AG20443 (cell line): Measurements from ENCODE around the gene ERBB3.
"Not testable (repeated sequence)": the region's sequence is repeated elsewhere in the genome, so short reads cannot be mapped to it uniquely, and the experiment has no call there.

Source experiments
- DNase-seq: peaks from one replicate; pipeline ENCODE4 v3.0.0; 2012; ENCODE audit warnings: low spot score, mixed read lengths

The ERBB3 gene

DNA sequence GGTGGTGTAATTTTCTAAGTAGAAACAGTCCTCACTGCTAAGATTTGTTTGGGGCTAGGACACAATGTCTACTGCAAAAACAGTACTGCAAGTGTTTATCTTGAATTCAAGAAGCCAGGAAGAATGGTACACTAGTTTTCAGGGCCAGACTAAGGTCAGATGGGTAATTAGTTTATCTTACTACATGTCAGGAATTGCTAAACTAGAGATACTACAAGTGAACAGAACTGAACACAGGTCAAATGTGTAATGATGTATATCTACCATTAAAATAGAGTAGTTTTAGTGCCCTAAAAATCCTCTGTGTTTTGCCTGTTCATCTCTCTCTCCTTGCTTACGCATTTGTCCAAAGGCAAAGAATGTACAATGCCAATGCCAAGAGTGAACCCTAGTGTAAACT lies 34.1 kb downstream of the ERBB3 start:
- no peak for DNase-seq

DNA sequence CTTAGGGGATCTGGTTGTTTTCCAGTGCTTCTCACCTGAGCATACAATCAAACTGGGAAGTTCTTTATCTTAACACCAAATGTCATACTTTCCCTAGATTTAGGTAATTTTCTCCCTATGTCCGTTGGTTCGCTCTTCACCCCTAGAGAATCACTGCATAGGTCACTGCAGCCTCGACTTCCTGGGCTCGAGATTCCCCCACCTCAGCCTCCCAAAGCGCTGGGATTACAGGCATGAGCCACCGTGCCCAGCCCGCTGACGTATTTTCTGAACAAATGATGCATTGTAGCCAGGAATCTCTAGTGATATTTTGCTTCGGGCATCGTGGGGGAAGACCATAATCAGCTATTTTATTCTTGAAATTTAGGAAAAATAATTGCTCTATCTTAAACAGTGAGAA lies 35.4 kb downstream of the ERBB3 start:
- DNase-seq: no peak

DNA sequence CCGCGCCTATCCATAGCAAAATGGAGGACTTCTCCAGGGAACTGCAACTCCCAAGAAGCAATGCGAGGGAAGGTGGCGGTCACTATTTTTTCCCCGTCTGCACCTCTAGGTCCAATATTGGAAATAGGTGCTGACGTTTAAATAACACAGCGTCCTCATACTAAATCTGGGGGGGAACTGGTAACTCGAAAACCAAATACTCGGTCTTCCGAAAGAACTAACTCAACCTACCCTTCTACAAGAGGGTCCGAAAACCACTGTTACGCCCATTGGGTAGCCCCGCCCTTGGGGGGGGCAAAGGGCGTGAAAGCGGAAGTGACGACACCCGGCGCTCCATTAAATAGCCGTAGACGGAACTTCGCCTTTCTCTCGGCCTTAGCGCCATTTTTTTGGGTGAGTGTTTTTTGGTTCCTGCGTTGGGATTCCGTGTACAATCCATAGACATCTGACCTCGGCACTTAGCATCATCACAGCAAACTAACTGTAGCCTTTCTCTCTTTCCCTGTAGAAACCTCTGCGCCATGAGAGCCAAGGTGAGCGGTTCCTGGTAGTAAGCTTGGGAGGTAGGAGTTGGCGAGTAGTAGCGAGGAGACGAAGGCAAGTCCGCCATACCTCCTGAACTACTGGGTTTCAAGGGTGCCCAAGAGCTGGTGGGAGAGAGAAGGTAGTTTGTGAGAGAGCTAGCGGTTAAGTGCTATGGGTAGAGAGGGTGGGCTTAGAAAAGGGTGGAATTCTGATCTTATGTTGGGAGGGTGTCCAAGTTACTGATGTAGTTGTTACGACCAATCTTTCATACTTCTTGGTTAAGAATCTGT lies 36.5 kb downstream of the ERBB3 start, which contains the start of gene RPL41:
Gene RPL41, plus strand, starts transcription at position 367 of the 815 bp plus-strand sequence.
- peak; percentile 89 for DNase-seq

DNA sequence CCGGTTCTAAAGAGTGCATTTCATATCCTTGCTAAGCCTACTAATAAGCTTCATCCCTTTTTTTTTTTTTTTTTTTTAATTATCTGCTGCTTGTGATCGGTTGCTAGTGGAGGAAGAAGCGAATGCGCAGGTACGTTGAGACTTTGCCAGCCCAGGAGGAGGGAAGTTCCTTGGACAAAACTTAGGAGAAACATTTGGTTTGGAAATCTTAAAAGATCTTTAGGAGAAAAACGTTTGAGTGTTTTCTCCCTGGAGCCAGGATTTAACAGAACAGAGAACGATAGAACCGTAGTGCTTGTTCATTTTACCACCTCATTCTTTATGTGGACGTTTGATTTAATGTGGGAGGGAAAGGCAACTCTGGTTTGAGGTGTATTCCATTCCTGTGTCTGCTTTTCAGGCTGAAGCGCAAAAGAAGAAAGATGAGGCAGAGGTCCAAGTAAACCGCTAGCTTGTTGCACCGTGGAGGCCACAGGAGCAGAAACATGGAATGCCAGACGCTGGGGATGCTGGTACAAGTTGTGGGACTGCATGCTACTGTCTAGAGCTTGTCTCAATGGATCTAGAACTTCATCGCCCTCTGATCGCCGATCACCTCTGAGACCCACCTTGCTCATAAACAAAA lies 37.2 kb downstream of the ERBB3 start:
- not testable (repeated sequence) for DNase-seq

DNA sequence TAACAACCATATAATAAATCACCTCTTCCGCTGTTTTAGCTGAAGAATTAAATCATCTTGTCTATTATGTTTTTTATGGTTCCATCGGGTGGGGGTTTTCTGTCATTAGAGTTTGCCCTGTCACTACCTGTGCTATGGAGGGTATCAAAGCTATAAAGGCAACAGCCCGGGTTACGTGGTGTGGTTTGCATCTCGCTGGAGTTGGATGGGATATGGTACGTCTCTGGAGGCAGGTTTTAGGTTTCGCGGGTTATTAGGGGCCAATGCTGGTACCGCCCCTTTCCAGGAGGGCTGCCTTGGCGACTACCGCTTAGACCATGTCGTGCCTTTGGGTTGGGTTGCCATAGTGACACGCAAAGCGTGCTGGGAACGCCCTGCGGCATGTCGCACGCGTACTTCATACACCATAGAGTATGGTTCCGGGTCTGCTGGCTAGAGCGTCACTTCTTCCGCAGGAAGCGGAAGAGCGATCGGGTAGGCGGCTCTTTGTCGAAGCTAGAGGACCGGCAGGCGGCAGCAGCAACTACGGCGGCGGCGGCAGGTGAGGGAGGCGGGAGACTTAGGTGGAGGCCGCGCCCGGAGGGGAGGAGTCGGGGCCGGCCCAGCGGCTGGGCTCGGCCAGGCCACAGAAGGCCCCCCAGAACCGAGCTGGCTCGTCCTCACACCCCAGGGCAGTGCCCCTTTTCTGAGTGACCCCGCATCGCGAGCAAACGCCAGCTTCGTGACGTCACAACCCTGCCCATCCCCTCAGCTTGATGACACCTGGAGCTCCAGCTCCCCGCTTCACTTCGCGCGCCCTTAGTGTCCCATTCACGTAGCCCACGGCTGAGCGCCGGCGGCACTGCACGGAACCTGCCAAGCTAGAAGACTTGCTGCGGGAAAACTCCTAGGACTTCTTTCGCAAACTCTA lies 38.1 kb downstream of the ERBB3 start, which contains the start of gene ZC3H10:
Gene ZC3H10, plus strand, starts transcription at position 489 of the 910 bp plus-strand sequence. CDS start 2,297 bp downstream, outside the sequence.
- DNase-seq: peak; percentile 96

DNA sequence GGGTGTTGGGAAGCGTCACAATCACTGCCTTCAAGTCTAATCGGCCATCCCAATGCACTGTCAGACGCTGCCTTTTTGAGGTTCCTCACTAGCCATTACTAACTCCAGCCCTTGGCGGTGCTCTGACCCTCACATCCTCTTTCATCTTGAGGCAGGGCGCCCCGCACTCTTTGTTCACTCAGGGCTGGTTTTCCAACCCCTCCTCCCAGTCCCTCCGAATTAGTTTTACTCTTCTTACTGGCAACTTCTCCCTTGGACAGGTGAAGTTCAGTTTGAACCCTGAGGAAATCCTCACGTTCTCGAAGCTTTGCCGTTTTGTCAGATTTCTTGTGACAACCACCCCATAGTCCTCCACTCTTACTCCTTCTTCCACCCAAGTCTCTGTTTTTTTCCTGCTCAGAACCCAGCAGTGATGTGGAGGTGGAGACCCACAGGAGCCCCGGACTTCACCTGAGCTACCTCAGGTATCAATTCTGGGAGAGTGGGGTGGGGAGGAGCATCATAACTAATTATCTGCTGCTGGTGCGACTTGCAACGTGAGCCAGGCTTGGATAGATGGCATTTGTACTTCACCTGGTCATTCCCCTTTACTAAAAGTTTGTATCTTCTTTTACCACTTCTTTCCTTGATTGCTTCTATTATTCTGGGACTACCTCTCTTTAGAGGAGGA lies 38.9 kb downstream of the ERBB3 start:
- DNase-seq: no peak

DNA sequence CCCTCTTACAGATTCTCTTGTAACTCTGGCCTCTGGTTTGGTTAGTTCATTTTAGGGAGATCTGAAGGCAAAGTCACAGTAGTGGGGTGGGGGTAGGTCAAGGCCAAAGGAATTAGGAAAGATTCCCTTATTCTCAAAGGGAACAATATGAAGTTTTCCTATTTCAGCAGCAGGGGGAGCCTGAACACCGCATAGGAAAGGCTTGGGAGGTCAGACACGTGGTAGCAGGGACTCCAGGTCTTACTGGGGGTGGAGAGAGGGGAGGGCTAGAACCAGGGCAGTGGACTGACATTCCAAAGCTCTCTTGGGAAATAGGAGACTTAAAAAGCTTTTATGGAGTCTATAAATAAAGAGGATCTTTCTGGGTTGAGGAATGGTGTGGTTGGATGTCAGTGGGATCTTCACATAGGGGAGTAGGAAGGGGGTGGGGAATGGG lies 39.4 kb downstream of the ERBB3 start:
- peak; percentile 84 for DNase-seq

DNA sequence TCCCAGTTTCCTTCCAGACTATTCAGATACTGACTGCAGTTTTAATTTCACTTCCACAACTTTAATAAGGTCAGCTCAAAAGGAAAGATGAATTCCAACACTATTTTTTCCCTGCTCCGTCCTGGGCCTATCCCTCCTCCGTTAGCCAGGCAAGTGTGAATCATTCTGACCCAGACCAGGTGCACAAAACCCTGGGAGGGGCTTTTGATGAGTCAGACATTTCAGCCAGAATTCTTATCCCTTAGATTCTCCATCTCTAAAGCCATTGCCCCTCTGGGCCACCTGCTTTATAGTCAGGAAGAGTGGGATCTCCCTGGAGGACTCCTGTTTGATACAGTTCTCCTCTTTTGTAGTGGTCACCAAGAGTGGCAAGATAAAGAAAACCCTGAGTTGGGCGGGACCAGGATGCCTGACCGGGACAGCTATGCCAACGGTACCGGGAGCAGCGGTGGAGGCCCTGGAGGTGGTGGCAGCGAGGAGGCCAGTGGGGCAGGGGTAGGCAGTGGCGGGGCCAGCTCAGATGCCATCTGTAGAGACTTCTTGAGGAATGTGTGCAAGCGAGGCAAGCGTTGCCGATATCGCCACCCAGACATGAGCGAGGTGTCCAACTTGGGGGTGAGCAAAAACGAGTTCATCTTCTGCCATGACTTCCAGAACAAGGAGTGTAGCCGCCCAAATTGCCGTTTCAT lies 40.3 kb downstream of the ERBB3 start:
- no peak for DNase-seq

DNA sequence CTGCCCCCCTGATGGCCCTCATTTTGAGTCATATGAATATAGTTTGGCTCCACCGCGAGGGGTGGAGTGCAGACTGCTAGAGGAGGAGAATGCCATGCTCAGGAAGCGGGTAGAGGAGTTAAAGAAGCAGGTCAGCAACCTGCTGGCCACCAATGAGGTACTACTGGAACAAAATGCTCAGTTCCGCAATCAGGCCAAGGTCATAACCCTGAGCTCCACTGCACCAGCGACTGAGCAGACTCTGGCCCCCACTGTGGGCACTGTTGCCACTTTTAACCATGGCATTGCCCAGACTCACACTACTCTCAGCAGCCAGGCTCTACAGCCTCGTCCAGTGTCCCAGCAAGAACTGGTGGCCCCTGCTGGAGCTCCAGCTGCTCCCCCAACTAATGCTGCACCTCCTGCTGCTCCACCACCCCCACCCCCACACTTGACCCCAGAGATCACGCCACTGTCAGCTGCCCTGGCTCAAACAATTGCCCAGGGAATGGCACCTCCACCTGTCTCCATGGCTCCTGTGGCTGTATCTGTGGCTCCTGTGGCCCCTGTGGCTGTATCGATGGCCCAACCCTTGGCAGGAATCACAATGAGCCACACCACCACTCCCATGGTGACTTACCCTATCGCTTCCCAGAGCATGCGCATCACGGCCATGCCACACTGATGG lies 41.4 kb downstream of the ERBB3 start:
- DNase-seq: no peak

DNA sequence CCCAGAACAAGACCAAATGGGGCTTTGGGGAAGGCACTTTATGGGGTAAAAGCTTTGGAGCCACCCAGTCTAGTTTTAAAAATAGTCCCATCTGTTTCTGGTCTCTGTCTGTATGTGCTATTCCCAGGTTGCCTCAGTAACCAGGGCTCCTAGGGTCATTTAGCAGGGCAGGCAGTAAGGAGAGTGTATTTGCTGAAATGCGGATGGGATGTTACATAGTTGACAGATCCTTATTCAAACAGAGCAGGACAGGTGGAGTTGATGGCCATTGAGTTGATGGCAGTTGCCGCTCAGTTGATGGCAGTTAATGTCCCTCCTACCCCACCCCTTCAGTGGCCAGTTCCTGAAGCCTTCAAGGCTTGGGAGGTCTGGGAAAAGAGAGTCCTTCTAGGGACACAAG lies 42.7 kb downstream of the ERBB3 start:
- DNase-seq: no peak

DNA sequence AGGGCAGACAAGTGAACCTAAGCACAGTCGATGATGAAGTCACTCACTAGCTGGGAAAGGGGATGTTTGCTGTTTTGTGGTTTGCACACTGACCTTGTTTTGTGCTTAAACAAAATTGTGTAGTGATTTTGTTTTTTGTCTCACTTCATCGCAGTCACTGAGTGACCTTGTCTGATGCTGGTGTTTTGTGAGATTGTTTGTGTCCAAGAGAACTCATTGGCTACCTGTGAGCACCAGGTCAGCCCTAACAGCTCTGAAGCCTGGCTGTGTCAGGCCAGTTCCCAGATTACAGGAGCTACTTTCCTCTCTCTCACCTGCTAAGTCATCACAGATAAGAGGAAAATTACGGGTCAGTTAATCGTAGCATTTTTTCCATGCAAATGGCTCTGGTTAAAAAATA lies 44.2 kb downstream of the ERBB3 start:
- no peak for DNase-seq

DNA sequence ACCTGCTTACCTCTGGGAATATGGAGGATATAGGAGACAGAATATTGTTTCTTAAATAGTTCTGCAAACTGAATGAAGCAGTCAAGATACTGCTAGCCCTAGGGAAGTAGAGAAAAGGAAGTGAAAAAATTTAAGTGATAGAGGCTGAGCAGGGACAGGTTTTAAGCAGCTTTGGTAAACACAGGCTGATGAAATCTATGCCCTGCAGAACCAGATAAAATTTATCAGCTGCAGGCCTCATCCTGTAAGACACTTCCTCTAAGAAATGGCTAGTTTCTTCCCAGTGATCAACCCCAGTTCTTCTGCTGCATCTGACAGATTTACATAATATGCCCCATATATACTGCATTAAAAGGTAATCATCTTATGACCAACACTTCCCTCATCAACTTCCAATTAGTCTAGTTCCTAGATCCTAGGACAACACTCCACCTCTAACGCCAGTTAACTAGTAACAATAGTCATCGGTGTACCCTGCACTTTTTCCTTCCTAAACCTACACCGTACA lies 46.8 kb downstream of the ERBB3 start:
- DNase-seq: no peak

DNA sequence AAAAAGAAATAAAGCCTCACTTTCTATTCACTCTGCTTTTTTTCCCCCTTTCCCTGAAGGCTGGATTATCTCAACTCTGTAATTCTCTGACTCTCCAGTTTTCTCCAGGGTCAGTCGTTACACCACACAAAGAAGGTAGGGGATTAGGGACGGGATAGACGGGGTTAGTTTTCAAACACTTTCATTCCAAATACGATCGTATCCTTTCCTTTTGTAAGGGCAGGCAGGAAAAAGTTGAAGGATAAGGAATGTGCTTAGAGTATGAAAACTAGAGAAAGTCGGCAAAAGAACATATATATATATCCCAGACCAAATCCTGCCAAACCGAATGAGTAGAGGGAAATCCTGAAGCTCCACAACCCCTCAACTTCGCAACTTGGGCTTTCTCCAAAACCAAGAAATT lies 47.5 kb downstream of the ERBB3 start:
- DNase-seq: no peak

DNA sequence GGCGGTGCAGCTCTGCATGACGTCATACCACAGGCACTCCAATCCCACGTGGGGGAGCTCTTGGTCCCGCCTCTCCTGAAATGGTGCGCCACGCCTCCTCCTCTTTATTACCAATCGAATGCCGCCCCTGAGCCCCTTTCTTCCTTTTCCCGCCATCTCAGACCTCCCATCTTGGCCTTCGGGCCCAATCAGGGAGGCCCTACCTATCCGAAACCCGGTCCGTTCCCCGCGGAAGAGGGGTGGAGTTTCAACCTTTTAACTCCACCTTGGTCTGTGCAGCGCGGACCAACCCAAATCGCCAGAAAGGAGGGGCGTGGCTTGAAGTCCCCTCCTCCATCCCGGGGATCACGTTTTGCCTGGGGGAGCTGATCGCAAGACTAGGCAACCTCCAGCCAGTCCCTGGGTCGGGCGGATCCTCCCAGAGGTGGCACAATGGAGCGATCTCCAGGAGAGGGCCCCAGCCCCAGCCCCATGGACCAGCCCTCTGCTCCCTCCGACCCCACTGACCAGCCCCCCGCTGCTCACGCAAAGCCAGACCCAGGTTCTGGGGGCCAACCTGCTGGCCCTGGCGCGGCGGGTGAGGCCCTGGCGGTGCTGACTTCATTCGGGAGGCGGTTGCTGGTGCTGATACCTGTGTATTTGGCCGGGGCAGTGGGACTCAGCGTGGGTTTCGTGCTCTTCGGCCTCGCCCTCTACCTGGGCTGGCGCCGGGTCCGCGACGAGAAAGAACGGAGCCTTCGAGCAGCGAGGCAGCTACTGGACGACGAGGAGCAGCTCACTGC lies 48.1 kb downstream of the ERBB3 start, which contains the start of gene ESYT1:
Gene ESYT1, plus strand, starts transcription at position 380 of the 782 bp plus-strand sequence. Its CDS starts 53 bp downstream, at position 433.
- peak; percentile 97 for DNase-seq

DNA sequence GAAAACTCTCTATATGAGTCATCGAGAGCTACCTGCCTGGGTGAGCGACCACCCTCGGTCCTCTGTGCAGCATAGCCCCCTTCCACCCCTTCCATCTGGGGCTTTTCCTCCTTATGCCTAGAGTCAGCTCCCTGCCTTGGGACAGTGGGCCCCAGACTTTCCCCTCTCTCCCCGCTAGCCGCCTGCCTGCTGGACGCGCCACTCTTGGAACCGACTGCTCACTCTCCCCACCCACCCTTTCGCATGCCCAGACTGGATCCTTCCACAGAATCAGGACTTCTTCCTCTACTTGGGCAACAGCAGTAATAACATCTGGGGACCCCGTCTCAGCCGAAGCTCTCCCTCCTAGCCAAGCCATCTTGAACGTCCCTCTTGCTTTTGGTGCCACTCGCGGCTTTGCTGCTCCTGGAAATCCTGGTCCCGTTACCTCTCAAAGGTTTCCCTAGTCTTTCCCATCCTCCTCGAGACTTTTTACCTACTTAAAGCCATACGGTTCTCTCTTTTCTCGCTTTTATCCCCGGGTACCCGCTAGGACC lies 48.8 kb downstream of the ERBB3 start:
- DNase-seq: peak; percentile 35

DNA sequence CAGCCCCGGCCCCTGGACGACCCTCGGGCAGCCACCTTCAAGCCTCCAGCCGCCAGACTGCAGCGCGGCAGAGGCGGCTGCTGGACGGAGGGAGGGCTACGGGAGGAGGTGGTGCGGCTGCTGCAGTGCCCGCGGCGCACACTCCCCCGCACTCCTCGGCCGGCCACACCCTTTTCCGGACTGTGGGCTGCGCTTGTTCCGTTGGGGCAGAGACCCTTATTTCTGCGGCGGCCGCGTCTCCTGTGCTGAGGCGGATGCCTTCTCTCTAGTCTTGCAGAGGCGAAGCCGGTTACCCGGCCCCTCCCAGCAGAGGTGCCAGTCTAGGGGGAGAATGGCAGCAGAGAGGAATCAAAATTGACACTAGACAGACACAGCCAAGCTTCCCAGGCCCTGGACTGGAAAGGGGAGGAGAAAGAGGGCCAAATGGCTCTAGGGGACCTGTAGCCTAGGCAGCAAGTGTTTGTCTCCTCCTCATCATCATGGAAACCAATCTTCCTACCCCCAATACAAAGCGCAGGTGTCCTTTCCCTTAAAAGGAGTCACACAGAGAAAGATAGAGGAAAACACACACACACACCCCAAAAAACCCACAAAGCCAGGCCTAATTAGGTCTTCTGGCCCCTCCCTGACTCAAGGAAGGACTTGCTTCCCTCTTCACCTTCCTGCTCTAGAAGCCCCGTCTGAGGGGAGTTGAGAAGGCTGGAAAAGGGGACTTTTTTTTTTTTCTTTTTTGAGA lies 49.4 kb downstream of the ERBB3 start:
- peak; percentile 75 for DNase-seq

DNA sequence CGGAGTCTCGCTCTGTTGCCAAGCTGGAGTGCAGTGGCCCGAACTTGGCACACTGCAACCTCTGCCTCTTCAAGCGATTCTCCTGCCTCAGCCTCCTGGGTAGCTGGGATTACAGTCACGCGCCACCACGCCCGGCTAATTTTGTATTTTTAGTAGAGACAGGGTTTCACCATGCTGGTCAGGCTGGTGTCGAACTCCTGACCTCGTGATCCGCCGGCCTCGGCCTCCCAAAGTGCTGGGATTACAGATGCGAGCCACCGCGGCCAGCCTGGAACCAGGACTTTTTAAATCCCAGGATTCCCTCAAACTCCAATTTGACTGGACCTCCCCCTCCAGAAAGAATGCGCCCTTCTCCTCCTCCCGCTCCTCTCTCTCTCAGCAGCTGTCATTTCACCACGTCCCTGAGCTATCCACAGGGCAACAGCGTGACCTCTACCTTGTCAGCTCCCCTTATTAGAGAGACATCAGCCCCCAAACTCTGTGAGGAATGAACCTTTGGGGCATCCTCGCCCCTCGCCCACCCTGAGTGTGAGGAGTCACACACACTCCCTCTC lies 50.1 kb downstream of the ERBB3 start:
- no peak for DNase-seq

DNA sequence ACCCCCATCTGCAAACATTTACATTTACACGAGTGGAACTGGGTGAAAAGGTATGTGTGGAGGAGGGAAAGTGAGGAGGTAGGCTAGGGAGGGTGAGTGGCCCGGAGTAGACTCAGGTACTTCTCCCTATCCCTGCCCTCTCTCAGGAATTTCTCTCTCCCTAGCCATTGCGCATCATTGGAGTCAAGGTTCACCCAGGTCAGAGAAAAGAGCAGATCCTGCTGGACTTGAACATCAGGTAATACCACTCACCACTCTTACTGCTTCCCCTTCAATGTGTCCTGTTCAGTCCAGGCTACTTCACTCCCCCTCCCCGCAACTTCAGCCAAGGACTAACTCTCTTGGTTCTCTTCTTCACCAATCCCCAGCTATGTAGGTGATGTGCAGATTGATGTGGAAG lies 50.9 kb downstream of the ERBB3 start:
- no peak for DNase-seq
